SU-DHL-6 (cell line): ENCODE data around the gene PLEKHA5.

Source experiments
- H2AFZ ChIP-seq: fragments of 200-600 bp; sonication (generic); 2 replicates; pipeline ENCODE4 v1.6.1; 2014; ENCODE audit warnings: low read depth, mild to moderate bottlenecking, moderate library complexity, mixed read lengths, antibody characterized with exemption, low read length; ENCODE audit not compliant: severe bottlenecking
- H3F3A ChIP-seq: fragments of 200-600 bp; shearing (Covaris generic); 2 replicates; pipeline ENCODE4 v1.6.0; 2016; ENCODE audit warnings: antibody characterized with exemption, mild to moderate bottlenecking; ENCODE audit not compliant: insufficient read depth
- H3K27ac ChIP-seq: fragments of 200-600 bp; sonication (generic); 2 replicates; pipeline ENCODE4 v1.5.1; 2016; ENCODE audit warnings: low read depth, mild to moderate bottlenecking, low read length, moderate library complexity, mixed read lengths
- H3K27me3 ChIP-seq: fragments of 200-600 bp; sonication (generic), shearing (Covaris generic); 2 replicates; pipeline ENCODE4 v1.6.0; 2014; ENCODE audit warnings: mild to moderate bottlenecking, low read length
- H3K36me3 ChIP-seq: fragments of 200-600 bp; sonication (generic); 2 replicates; pipeline ENCODE4 v1.6.1; 2014; ENCODE audit warnings: mild to moderate bottlenecking, low read length, mixed read lengths
- H3K4me2 ChIP-seq: fragments of 300-600, 200-600 bp; shearing (Covaris generic), sonication (generic); 2 replicates; pipeline ENCODE4 v1.6.0; 2014; ENCODE audit warnings: low read length, low read depth, mild to moderate bottlenecking; ENCODE audit not compliant: poor library complexity, severe bottlenecking
- H3K4me3 ChIP-seq: fragments of 200-600 bp; sonication (generic); 2 replicates; pipeline ENCODE4 v1.5.1; 2014; ENCODE audit warnings: antibody characterized with exemption, low read length, mild to moderate bottlenecking, mixed read lengths; ENCODE audit not compliant: insufficient read depth, poor library complexity, severe bottlenecking
- H3K79me2 ChIP-seq: fragments of 200-600 bp; sonication (generic); 2 replicates; pipeline ENCODE4 v1.6.1; 2014; ENCODE audit warnings: mild to moderate bottlenecking, low read length, moderate library complexity; ENCODE audit not compliant: insufficient read depth
- H3K9ac ChIP-seq: fragments of 200-600 bp; sonication (generic); 2 replicates; pipeline ENCODE4 v1.7.0; 2014; ENCODE audit warnings: mild to moderate bottlenecking, low read length
- H3K9me2 ChIP-seq: fragments of 200-600 bp; sonication (generic); replicated peaks from 2 replicates; pipeline ENCODE4 v1.6.1; 2014; ENCODE audit warnings: low read length; ENCODE audit not compliant: insufficient read depth
- H3K9me3 ChIP-seq: fragments of 200-600 bp; sonication (generic); 2 replicates; pipeline ENCODE4 v1.6.1; 2014; ENCODE audit warnings: low read length, mixed read lengths; ENCODE audit not compliant: insufficient read depth
- H4K20me1 ChIP-seq: fragments of 200-600 bp; sonication (generic); 2 replicates; pipeline ENCODE4 v1.6.1; 2014; ENCODE audit warnings: low read depth, mild to moderate bottlenecking, antibody characterized with exemption, low read length, moderate library complexity, mixed read lengths
- CTCF ChIP-seq: fragments of 200-600 bp; sonication (generic); IDR thresholded peaks from one replicate; pipeline ENCODE4 v1.5.1; 2017; ENCODE audit warnings: antibody characterized with exemption, mild to moderate bottlenecking, low read length, moderate library complexity; ENCODE audit not compliant: insufficient read depth, poor library complexity, severe bottlenecking
- EZH2phosphoT487 ChIP-seq: fragments of 200-600 bp; sonication (generic), shearing (Covaris generic); conservative IDR thresholded peaks from 2 replicates; pipeline ENCODE4 v1.6.1; 2018; ENCODE audit warnings: mild to moderate bottlenecking, antibody characterized with exemption, low read length, moderate library complexity, mixed read lengths

PLEKHA5 gene

GRCh38 chr12:19200261-19200660 lies 70.7 kb downstream of the PLEKHA5 start:
- Histone ChIP-seq H3F3A (no peaks in the 10 kb centered on the region), H3K36me3 (no peaks in the 10 kb centered on the region), H3K9me3 (no peaks in the 10 kb centered on the region), H3K4me3 (no peak overlapping the region), H3K27ac (no peak overlapping the region), H4K20me1 (no peaks in the 10 kb centered on the region), H3K9ac (no peak overlapping the region), H2AFZ (no peak overlapping the region), H3K79me2 (no peaks in the 10 kb centered on the region), H3K4me2 (no peak overlapping the region), H3K9me2 (no peaks in the 10 kb centered on the region), H3K27me3 (no peaks in the 10 kb centered on the region)
- TF ChIP-seq EZH2phosphoT487 = no peak
- TF ChIP-seq CTCF = no peak

GRCh38 chr12:19201661-19202060 lies 72.1 kb downstream of the PLEKHA5 start:
- no peaks in the 10 kb centered on the region for H3F3A ChIP-seq
- no peaks in the 10 kb centered on the region for H3K36me3 ChIP-seq
- no peaks in the 10 kb centered on the region for H3K9me2 ChIP-seq
- no peaks in the 10 kb centered on the region for H4K20me1 ChIP-seq
- H3K27ac ChIP-seq = no peak overlapping the region
- H3K4me3 ChIP-seq = no peak overlapping the region
- no peaks in the 10 kb centered on the region for H3K9me3 ChIP-seq
- no peak overlapping the region for H3K4me2 ChIP-seq
- H2AFZ ChIP-seq = no peak overlapping the region
- TF ChIP-seq CTCF (no peak), EZH2phosphoT487 (no peak)
- no peaks in the 10 kb centered on the region for H3K79me2 ChIP-seq
- H3K9ac ChIP-seq = no peak overlapping the region
- no peaks in the 10 kb centered on the region for H3K27me3 ChIP-seq

GRCh38 chr12:19203013-19203412 lies 73.5 kb downstream of the PLEKHA5 start:
- Histone ChIP-seq H3K9me2 (no peaks in the 10 kb centered on the region), H3K27ac (no peak overlapping the region), H3K79me2 (no peaks in the 10 kb centered on the region), H4K20me1 (no peaks in the 10 kb centered on the region), H3K36me3 (no peaks in the 10 kb centered on the region), H3K9ac (no peak overlapping the region), H3K4me3 (no peak overlapping the region), H3K9me3 (no peaks in the 10 kb centered on the region), H3F3A (no peaks in the 10 kb centered on the region), H3K4me2 (no peak overlapping the region), H3K27me3 (no peaks in the 10 kb centered on the region), H2AFZ (no peak overlapping the region)
- TF ChIP-seq EZH2phosphoT487 (no peak), CTCF (no peak)
